Cardiac septum (tissue), 1 donor: ENCODE data around the gene FANCM. TPM values are rescaled to one million over a fixed set of nuclear protein-coding genes. Genes with fewer than 3 reads are reported as not detected.

Experiments
- DNase-seq: peaks from one replicate; pipeline ENCODE4 v3.0.0-alpha.2; 2020; ENCODE audit warnings: low spot score
- intact Hi-C: fragments of 100-400 bp; cut with DNase I; formaldehyde crosslinking; loops from one replicate; pipeline ENCODE4 v1.14.0; 2022
- long read RNA-seq: library from polyadenylated mRNA; unstranded; transcript quantifications from one replicate; pipeline ENCODE4 v2.0.0, GENCODE V29; 2021
- total RNA-seq: library from RNA; stranded (reverse); fragmentation: NEBNext Ultra II Directional; extraction: Animal tissue kit (Norgen Biotek cat#: 25700); gene quantifications from one replicate; pipeline ENCODE4 v1.2.1, GENCODE V29; 2021
- donor health status: DM: no; HTN: no; CAD: no.

The FANCM gene, protein sequence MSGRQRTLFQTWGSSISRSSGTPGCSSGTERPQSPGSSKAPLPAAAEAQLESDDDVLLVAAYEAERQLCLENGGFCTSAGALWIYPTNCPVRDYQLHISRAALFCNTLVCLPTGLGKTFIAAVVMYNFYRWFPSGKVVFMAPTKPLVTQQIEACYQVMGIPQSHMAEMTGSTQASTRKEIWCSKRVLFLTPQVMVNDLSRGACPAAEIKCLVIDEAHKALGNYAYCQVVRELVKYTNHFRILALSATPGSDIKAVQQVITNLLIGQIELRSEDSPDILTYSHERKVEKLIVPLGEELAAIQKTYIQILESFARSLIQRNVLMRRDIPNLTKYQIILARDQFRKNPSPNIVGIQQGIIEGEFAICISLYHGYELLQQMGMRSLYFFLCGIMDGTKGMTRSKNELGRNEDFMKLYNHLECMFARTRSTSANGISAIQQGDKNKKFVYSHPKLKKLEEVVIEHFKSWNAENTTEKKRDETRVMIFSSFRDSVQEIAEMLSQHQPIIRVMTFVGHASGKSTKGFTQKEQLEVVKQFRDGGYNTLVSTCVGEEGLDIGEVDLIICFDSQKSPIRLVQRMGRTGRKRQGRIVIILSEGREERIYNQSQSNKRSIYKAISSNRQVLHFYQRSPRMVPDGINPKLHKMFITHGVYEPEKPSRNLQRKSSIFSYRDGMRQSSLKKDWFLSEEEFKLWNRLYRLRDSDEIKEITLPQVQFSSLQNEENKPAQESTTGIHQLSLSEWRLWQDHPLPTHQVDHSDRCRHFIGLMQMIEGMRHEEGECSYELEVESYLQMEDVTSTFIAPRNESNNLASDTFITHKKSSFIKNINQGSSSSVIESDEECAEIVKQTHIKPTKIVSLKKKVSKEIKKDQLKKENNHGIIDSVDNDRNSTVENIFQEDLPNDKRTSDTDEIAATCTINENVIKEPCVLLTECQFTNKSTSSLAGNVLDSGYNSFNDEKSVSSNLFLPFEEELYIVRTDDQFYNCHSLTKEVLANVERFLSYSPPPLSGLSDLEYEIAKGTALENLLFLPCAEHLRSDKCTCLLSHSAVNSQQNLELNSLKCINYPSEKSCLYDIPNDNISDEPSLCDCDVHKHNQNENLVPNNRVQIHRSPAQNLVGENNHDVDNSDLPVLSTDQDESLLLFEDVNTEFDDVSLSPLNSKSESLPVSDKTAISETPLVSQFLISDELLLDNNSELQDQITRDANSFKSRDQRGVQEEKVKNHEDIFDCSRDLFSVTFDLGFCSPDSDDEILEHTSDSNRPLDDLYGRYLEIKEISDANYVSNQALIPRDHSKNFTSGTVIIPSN (N-terminal part only)
- 3.3 TPM for total RNA-seq
- long read RNA-seq, partial matches to known transcripts: 3 of 3 reads
- long read RNA-seq, other reads (novel, unspliced or antisense): 0 of 3 reads

DNA sequence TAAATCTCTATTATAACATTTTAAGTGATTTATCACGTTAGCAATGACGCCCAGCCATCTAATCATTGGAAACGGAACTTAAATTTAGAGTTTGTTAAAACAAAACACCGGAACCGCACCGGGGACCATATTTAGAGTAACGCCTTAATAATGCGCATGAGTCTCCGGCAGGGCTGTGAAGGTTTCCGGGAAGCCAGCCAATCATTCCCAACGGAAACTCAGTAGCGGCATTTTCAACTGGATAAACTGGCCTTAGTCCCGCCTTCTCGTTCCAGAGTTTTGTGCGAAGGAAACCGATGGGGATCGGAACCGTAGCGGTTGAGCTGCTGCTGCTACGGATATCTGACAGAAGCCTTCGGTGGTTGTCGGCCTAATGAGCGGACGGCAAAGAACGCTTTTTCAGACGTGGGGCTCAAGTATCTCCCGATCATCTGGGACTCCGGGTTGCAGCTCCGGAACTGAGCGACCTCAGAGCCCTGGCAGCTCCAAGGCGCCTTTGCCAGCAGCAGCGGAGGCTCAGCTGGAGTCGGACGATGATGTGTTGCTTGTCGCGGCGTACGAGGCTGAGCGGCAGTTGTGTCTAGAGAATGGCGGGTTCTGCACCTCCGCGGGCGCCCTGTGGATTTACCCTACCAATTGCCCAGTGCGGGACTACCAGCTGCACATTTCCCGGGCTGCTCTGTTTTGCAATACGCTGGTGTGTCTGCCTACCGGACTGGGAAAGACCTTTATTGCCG, at the start of gene FANCM:
FANCM (plus strand) TSS at position 272 of the 737 bp plus-strand sequence; CDS start at position 374, 102 bp downstream.
- peak; percentile 92 for DNase-seq
- intact Hi-C loops: loop anchor here (2.0 to 5.0 kb wide), 3 partner anchors 51 to 131 kb away; partner anchors contain the start of genes MIS18BP1 and PRPF39

DNA sequence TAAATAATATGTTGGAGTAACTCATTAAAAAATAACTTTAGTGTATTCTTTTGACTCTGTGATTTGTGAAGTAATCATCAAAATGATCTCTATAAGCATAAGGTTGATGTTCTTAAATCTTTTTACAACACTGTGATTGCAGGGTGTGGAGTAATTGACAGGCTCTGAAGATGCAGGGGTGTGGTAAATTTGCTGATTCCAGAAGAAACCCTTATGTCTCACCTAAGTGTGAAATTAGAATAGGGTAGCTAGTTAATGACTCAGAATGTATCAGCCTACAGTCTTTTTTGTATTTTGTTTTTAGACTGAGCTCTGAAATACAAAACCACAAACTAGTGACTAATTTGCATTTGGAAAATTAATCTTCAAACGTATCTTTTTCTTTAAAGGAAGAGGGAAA, 45.9 kb upstream of the FANCM start:
- DNase-seq: no peak
- intact Hi-C loops: no loop called here

DNA sequence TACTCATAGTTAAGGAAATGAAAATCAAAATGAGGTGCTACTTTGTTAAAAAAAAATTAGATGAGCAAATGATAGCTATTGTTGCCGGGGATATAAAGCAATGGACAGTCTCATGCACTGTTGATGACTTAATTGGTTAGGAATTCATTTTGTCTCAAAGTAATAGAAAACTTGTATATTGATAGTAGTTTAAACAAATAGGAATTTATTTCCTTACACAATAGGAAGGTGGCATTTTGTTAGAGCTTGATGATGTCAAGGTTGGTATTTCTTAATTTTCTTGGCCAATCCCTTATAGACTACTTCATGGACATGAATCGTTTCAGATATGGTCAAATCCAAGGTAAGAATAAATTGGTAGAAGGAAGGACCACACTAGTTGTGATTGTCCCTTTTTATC, 44.0 kb upstream of the FANCM start:
- intact Hi-C loops: no loop called here
- DNase-seq: no peak

DNA sequence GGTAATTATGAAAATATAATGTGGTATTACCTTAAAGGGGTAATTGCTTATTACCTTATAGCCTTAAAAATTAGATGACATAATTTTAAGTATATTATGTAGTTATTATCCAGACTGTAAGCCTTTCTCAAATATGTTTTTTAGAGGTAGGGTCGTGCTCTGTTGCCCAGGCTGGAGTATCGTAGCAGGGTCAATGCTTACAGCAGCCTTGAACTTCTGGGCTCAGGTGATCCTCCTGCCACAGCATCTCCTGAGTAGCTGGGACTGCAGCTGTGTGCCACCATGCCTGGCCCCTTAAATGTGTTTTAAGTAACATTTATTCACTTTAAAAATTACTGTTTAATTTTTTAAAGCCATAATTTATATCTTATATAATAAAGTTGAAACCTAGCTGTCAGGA, 41.5 kb upstream of the FANCM start:
- DNase-seq: no peak
- intact Hi-C loops: no loop called here

DNA sequence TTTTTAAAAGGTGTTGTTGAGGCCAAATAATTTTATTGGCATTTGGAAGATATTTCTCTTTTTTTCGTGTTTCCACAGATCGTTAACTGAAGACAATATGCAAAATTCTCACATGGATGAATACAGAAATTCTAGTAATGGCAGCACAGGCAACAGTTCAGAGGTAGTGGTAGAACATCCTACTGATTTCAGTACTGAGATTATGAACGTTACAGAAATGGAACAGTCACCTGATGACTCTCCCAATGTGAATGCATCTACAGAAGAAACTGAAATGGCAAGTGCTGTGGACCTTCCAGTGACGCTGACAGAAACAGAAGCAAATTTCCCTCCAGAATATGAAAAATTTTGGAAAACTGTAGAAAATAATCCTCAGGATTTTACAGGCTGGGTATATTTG, 40.6 kb upstream of the FANCM start:
- intact Hi-C loops: no loop called here
- no peak for DNase-seq

DNA sequence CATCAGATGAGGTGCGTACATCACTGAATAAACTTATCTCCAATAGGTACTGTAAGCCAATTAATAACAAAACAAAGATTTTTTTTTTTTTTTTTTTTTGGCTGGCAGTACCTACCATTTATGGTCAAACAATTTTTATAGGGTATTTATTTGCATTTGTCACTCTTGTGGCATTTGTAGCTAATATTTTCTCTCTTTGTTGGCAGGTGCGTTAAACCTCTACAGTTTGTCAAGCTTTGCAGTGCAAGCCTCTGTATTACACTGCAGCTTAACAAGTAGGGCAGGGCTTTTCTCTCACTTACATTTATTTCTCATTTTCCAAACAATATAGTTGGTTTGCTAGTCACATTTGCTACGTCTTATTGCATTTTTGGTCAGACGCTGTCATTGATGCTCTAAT, 39.5 kb upstream of the FANCM start:
- intact Hi-C loops: no loop called here
- DNase-seq: no peak

DNA sequence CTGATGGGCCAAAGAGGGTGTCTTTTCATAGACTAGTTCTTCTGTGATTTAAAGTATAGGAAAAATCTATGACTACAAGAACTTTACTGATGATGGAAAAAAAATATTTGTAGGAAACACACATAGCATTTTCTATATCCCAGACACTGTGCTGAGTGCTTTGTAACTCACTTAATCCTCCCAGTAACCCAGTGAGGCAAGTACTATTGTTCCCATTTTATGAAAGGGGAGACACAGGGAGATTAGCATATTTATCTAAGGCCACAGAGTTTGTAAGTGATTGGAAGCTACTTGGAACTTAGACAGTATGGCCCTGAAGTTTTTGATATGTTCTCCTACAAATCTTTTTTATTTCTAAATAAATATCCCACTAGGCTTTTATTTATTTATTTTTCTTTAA, 31.9 kb upstream of the FANCM start:
- intact Hi-C loops: no loop called here
- DNase-seq: no peak

DNA sequence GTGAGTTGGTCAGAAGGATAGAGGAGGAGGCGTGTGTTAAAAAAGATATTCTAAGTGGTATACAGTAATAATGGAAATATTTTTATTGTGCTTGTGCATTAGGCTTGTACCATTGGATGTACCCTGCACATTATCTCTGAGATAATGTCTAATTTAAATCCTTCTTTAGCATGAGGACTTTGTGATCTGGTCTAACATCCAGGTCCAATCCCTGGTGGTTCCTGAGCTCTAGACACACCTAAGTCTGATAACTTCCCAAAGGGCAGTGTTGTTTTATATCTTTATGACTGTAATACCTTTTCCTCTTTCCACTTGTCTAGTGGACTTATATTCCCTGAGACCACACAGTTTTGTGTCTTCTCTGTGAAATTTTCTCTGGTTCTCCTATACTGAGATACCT, 31.2 kb upstream of the FANCM start:
- no peak for DNase-seq
- intact Hi-C loops: no loop called here

DNA sequence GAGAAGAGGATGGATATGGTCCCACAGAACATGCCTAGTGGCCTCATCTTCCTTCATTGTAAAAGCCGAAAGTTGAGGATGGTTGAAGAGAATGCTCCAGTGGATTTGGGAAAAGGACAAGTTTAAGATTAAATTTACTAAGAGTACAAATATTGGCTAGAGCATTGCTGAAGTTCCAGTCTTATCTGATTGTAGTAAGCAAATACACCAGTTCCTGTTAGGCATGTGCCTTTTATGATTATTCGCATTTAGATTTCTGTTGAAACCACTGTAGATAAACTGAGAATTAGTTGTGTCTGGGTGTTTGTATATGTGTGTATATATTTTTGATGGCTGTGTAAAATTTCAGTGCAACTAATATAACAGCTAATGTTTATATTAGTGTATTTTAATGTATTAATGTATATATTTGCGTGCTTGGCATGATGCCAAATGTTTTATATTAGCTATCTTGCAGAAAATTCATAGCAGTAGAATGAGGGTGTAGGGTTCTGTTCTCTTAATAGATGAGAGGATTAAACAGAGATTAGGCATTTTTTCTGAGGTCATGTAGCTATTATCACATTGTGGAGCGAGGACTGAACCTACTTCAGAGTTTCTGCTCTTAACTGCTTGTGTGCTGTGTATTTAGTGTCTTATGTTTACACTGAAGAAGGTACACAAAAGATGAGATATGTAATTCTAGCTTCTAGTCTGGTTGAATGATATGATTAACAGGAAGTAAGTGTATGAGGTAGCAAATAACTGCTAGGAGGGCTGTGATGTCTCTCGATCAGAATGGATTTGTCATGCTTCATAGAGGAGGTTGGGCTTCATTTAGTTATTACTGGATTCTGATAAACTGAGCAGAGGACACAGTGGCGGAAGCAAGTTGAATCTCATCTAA, 22.6 kb upstream of the FANCM start:
- DNase-seq: no peak
- intact Hi-C loops: no loop called here

DNA sequence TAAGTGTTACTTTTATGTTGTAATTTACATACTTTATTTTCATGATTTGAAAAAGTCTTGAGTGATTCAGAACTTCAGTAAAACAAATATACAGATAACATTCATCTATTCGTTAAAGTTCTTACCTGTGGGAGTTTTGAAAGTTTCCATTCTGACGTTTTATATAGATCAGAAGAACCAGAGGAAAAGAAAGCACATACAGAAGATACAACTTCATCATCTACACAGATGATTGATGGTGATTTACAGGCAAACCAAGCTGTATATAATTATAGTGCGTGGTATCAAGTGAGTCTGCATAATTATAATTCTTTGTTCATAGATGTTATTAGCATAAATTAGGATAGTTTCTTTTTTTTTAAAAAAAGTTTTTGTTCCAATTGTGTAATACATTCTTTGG, 21.4 kb upstream of the FANCM start:
- intact Hi-C loops: no loop called here

DNA sequence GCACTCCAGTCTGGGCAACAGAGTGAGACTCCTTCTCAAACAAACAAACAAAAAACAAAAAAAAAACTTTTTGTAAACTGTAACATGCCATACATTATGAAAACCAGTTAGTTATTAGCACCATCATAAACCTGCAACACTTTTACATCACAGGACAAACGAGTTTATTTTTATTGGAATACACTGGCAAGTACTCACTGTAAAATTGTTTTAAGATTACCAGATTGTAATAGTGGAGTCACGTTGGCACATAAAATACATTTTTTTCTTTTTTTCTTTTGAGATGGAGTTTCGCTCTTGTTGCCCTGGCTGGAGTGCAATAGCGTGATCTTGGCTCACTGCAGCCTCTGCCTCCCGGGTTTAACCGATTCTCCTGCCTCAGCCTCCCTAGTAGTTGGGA, 17.1 kb upstream of the FANCM start:
- no peak for DNase-seq

More for the DNA sequence above, 21.4 kb upstream of the FANCM start:
- no peak for DNase-seq

DNA sequence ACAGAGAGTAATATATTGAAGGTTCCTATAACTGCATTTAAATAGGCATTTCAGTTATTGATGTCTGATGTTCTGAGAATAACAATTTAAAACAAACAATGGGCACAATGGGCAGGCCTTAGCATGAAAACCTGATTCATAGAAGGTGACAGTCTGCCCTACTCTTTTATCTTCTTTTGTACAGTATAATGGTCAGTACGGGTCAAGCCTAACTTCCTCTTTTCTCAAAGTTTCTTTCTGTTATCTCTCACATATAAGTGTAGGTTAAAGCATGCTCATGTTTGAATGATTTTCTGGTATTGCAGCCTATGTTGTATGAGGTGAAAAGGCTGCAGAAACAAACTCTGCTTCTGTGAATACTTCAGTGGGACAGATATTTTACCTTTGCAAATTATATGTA, 15.6 kb upstream of the FANCM start:
- intact Hi-C loops: no loop called here
- no peak for DNase-seq

More for the DNA sequence above, 17.1 kb upstream of the FANCM start:
- intact Hi-C loops: no loop called here

DNA sequence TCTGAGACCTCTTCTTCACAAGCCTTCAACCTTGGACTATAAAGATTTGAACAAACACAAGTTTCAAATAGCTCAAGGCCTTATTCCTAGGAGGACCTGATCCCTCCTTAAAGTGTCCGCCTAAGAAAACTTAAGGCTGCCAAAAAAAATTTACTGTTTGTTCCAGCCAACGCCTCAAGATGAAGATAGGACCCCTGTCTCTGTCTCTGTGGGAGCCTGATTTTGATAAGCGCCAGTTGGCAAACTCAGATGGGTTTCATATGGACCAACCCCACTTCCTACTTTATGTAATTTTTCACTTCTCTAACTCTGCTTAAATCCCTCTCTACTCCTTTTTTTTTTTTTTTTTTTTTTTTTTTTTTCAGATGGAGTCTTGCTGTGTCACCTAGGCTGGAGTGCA, 12.5 kb upstream of the FANCM start:
- intact Hi-C loops: no loop called here

DNA sequence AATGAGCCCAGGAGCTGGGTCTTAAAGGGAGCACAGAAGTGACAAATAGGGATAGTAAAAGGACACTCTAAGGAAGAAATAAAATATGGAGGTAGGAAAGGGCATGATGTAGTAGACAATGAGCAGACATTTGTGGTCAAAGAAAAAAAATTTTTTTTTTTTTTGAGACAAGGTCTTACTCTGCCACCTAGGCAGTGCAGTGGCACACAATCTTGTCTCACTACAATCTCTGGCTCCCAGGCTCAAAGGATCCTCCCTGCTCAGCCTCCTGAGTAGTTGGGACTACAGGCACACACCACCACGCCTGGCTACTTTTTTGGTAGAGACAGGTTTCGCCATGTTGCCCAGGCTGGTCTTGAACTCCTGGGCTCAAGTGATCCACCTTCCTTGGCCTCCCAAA, 10.0 kb upstream of the FANCM start:
- intact Hi-C loops: no loop called here
- no peak for DNase-seq

More for the DNA sequence above, 12.5 kb upstream of the FANCM start:
- DNase-seq: no peak

DNA sequence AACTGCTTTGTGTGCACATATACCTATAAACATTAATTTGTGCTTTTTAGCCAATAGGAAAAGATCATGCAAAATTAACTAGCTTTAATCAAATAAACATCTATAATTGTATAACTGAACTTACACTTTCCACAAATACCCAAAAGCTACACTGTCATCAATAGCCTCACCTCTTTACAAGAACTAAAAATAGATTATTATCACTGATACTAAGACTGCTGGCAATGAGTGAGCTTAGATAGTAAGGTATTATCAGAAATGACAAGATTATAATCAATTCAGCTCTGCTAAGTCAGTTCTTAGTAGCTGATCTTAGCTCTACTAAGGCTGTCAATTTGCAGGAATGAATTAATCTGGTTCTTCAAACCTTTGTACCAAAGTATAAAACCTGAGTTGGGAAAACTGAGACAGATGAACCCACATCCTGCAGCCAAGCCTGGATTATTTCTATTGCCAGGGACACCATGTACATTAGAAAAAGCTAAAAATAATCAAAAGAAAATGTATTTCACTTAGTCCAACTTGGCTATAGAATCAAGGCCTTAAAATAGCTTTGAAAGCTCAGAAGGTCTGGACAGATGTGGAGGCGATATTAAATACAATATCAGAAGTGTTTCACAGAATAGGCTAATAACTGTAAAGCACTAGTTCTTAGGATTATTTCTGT, 6.6 kb upstream of the FANCM start:
- intact Hi-C loops: no loop called here
- DNase-seq: no peak

DNA sequence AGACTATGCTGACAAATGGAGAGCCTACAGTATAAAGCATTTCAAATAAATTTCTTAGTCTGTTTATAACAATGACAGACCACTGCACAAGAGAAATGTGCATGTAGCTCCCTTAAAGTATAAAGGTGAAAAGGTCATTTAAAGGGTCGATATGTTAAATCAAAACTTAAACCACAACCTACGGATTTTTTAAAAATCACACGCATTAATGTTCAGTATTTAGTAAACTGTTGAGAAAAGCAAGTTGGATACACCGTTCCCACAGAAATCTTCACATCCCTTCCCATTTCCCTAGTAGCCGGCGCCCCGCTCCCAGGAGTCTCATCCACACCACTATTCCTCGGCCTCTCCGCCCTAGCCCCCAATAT, 2.1 kb upstream of the FANCM start:
- intact Hi-C loops: loop anchor here (1.0 to 5.0 kb wide), 4 partner anchors 49 to 236 kb away; partner anchors contain the start of genes PRPF39 and TOGARAM1
- no peak for DNase-seq
